ENCODE results near the gene REEP6. TPM values are rescaled to one million over a fixed set of nuclear protein-coding genes. Genes with fewer than 3 reads are reported as not detected.
"Not testable (repeated sequence)": the region's sequence is repeated elsewhere in the genome, so short reads cannot be mapped to it uniquely, and the experiment has no call there.

The REEP6 gene
- total RNA-seq, 1 experiment from 2014 or later = 5.2 TPM

DNA sequence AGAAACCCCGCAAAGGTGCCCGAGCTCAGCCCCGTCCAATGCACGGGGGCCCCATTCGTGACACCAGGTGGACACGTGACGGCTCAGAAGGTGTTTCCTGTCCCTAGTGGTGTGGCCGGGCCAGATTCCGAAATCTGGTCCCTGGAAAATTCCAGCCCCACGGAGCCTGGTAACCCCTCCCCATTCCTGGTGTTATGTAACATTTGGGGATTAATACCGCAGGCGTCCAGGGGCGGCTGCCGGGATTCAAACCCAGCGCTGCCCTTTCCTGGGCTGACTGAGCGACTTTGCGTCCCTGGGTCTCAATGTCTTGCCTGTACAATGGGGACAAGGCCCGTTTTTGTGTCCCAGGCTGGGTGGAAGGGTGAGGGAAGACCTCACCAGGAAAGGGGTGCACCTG lies 31.9 kb downstream of the REEP6 start:
- DNase-seq (ENCODE audit: low read depth) = no peak

DNA sequence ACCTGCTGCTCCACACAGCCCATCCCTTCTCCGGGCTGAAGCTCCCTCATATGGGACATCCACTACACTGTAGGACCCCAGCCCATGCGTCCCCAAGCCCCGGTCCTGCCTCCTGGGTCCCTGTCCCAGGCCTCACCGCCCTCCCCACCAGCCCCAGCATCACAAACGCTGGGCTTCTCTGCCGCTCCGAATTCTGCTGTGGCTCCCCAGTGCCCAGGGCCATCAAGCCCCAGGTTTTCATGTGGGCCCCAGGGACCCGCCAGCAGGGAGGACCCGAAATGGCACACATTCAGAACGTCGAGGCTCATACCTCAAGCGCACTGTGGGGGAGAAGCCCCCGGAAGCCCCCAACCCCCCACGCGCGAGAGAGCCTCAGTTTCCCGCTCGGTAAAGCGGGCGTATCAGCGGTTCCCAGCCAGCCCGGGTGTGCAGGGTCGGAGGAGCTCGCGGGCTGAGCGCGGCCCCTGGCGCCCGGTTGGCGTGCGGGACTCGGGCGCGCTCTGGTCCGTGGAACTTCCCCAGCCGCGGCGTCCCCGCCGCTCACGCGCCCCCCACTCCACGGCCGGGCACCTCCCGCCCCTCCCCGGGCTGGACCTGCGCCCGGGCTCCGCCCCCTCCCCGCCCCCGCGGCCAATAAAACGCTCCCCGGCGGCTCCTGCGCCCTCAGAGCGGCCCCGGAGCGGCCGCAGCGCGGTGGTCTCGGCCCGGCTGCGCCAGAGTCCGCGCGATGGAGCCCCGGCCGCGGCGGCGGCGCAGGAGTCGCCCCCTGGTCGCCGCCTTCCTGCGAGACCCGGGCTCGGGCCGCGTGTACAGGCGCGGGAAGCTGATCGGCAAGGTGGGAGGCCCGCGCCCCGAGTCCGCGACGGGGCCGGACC lies 32.7 kb downstream of the REEP6 start, which contains the start of gene PLK5:
TSS of gene PLK5 (plus strand) at position 666 of the 875 bp plus-strand sequence. CDS start 2,920 bp downstream, outside the sequence.
- DNase-seq (ENCODE audit: low read depth) = no peak

DNA sequence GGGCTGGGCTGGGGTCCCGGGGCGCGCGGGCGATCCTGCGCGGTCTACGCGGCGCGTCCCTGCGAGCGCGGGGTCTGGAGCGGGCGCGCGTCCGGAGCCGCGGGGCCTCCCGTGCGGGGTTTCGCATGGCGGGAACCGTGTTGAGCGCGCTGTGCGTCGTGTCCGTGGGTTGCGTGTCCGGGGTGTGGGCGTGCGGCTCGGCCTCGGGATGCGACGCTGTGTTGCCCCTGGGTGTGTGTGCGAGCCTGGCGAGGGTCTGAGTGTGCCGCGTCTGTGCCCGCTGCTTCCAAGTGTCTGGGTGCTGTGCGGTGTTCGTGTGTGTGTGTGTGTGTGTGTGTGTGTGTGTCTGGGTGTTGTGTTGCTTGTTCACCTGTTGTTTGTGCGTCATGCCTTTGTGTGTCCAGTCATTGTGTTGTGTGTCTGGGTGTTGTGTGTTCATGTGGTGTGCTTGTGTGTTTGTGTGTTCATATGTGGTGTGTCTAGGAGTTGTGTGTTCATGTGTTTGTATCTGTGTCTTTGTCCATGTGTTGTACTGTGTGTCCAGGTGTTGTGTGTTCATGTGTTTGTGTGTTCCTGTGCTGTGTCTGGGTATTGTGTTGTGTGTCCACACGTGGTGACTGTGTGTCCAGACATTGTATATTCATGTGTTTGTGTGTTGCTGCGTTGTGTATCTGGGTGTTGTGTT lies 33.4 kb downstream of the REEP6 start:
- DNase-seq (ENCODE audit: low read depth) = no peak

DNA sequence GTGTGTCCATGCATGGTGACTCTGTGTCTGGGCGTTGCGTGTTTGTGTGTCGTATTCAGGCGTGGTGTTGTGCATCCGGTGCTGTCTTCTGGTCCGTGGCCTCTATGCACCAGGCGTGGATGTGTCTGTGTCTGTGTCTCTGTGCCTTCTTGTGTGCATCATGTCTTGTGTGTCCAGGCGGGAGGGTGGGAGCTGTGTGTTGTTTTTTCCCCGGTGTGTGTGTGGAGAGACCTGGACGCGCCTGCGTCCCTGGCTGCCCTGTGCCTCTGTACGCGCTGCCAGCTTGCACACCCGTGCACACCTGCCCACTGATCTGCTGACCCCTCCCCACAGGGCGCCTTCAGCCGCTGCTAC lies 34.0 kb downstream of the REEP6 start:
- DNase-seq (ENCODE audit: low read depth) = no peak

DNA sequence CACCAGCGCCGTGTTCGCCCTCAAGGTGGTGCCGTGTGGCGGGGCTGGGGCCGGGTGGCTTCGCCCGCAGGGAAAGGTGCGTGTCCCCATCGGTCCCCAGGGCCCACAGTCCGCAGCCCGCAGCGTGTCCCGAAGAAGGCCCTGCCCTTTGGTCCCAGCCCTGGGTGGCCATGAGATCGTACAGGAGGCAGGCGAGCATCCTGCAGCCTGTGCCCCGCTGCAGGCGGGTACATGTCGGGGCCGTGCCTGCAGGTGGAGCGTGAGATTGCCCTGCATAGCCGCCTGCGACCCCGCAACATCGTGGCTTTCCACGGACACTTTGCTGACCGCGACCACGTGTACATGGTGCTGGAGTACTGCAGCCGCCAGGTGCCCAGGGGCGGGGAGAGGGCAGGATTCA lies 34.4 kb downstream of the REEP6 start:
- DNase-seq (ENCODE audit: low read depth) = no peak

DNA sequence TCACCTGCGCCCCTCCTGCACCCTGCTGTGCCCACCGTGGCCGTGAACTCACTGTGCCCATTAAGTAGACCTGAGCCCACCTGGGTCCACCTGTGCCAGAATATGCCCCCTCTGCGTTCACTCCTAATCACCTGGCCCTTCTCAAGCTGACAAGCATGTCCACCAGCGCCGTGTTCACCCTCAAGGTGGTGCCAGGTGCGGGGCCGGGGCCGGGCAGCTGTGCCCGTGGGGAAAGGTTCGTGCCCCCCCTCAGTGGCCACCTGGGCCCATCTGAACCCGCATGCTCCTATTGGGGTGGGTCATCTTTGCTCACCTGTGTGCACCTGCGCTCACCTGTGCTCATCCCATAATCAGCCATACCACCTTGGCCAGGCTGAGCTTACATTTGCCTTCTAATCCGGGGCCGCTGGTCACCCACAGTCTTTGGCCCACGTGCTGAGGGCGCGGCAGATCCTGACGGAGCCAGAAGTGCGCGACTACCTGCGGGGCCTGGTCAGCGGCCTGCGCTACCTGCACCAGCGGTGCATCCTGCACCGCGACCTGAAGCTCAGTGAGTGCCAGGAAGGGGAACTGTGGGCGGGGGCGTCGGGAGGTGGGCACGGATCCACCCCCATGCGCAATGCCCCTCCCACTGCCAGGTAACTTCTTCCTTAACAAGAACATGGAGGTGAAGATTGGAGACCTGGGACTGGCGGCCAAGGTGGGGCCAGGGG lies 35.2 kb downstream of the REEP6 start:
- DNase-seq (ENCODE audit: low read depth) = no peak

DNA sequence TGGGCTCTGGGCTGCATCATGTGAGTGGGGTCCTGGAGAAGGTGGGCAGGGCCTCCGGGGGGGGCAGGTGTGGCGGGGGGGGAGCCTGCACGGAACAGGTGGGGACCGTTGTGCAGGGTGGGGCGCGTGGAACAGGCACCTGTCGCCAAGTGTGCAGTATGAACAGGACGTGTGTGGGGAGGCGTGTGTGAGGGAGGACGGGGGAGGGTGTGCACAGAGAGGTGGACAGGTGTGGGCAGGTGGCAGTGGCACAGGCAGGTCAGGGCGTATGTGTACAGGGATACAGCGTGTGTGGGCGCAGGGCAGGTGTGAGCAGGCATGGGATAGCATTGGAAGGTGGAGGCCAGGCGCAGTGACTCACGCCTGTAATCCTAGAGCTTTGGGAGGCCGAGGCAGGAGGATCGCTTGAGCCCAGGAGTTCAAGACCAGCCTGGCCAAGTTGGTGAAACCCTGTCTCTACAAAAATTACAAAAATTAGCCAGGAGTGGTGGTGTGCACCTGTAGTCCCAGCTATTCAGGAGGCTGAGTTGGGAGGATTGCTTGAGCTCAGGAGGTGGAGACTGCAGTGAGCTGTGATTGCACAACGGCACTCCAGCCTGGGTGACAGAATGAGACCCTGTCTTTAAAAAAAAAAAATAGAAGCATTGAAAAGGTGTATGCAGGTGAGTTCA lies 36.1 kb downstream of the REEP6 start:
- no peak for DNase-seq (ENCODE audit: low read depth)

DNA sequence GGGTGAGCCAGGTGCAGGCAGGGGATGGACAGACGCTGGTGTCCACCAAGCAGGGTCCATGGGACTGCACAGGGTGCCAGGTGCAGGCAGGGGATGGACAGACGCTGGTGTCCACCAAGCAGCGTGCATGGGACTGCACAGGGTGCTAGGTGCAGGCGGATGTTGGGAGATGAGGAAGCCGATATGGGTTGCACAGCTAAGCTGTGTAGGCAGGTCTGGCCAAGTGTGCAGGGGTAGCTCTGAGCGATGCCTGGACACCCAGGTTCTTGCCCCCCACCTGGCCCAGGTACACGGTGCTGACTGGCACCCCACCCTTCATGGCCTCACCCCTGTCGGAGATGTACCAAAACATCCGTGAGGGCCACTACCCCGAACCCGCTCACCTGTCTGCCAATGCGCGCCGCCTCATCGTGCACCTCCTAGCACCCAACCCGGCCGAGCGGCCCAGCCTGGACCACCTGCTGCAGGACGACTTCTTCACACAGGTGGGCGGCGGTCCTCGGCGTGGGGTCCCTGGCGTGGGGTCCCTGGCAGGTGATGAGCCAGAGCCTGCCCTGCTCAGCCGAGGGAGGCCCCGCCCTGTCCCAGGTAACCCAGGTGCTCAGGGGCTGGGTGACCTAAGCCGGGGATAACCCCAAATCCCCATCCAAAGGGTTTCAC lies 36.8 kb downstream of the REEP6 start:
- no peak for DNase-seq (ENCODE audit: low read depth)

DNA sequence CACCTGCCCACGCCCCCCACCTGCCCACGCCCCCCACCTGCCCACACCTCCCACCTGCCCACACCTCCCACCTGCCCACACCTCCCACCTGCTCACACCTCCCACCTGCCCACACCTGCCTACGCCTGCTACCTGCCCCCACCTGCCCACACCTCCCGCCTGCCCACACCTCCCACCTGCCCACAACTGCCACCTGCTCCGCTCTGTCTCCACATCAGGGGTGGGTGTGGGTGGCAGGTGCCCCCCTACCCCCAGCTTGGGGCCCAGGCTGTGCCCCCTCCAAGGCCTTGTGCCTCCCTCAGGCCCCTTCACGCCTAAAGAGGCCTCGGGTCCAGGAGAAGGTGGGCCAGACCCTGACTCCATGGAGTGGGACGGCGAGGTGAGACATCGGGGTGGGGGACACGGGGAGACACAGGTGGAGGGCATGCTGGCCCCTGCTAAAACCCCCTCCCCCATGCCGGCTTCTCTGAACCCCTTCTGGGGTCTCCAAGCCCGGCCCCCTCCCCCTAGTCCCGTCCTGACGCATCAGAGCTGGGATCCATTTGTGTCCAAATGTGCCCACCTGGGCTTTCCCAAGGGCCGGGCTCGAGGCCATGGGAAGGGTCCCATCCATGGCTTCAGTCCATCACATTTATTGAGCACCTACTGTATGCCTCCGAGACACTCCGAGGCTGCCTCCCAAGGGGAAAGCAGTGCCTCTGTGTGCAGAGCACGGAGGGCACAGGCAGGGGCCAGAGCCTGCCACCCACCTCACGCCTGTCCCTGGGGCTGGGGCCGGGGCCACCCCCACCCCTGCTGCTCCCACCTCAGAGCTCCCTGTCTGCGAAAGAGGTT lies 37.8 kb downstream of the REEP6 start:
- no peak for DNase-seq (ENCODE audit: low read depth)

DNA sequence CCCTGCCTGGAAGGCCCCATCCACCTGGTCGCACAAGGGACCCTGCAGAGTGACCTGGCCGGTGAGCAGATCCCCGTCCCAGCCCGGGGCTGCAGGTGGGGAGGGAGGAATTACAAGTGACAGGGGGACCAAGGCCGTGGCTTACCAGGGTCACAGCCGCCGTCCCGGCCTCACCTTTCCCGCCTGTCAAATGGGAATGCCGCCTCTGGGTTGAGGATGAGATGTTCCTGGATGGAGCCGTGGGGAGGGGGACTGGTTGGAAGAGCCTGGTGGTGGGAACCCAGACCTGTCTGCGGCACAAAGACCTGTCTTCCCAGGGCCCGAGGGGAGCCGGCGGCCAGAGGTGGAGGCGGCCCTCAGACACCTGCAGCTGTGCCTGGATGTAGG lies 38.4 kb downstream of the REEP6 start:
- DNase-seq (ENCODE audit: low read depth) = no peak

DNA sequence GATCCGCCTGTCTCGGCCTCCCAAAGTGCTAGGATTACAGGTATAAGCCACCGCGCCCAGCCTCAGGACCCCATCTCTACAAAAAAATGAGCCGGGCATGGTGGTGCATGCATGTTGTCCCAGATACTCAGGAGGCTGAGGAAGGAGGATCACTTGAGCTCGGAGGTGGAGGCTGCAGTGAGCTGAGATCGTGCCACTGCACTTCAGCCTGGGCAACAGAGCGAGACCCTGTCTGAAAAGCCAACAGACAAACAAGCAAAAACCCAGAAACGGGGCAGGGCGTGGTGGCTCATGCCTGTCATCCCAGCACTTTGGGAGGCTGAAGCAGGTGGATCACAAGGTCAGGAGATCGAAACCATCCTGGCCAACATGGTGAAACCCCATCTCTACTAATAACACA lies 39.9 kb downstream of the REEP6 start:
- not testable (repeated sequence) for DNase-seq (ENCODE audit: low read depth)

DNA sequence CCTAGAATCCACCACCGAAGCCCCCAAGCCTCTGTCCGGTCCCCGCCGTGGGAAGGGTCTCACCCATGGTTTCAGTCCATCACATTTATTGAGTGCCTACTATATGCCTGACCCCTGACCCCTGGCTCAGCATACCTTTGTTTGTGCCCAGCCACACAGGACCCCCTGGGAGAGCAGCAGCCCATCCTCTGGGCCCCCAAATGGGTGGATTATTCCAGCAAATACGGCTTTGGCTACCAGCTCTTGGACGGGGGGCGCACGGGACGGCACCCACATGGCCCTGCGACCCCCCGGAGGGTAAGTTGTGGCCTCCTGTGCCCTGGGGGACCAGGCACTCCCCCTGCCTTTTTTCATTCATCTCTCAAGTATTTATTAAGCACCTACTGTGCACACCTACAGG lies 40.6 kb downstream of the REEP6 start:
- DNase-seq (ENCODE audit: low read depth) = no peak

DNA sequence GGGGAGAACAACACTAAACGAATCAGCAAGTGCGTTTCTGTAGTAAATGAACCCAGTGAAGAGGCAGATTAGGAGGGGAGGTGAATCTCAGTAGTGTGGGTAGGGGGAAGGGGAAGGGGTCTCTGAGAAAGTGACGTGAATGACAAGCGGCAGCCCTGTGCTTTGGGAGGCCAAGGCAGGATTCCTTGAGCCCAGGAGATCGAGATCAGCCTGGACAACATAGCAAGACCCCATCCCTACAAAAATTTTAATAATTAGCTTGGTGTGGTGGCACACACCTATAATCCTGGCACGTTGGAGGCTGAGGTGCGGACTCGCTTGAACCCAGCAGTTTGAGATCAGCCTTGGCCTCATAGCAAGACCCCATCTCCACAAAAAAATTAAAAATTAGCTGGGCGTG lies 41.0 kb downstream of the REEP6 start:
- no peak for DNase-seq (ENCODE audit: low read depth)

DNA sequence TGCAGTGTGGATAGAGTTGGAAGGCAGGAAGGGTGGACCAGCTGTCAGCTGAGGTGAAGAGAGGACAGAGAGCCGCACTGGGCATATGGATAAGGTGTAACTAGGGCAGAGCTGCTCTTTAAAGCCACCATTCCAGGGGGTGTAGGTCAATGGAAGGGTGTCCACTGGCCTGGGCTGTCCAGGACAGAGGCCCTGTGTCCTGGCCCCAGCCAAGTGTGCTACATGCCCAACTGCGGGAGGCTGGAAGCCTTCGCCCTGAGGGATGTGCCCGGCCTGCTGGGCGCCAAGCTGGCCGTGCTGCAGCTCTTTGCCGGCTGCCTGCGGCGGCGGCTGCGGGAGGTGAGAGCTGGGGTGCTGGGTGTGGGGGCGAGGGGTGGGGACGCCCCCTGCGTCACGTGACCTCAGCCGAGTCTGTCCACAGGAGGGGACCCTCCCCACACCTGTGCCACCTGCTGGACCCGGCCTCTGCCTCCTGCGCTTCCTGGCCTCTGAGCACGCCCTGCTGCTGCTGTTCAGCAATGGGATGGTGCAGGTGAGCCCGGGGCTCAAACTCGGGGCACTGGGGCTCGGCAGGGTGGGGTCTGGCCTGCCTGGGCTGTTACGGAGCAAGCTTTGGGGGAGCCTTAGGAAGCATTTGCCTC lies 42.6 kb downstream of the REEP6 start:
- no peak for DNase-seq (ENCODE audit: low read depth)

DNA sequence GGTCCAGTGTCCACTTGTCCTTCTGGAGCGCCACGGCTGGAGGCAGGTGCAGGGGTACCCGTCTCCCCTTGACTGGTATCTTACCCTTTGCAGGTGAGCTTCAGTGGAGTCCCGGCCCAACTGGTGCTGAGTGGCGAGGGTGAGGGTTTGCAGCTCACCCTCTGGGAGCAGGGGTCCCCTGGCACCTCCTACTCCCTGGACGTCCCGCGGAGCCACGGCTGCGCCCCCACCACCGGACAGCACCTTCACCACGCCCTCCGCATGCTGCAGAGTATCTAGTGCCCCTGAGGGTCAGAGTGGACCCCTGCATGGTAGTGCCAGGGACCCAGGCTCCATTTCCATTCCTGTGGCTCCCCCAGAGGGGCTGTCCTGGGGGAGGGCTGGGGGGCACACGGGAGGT lies 44.0 kb downstream of the REEP6 start:
- no peak for DNase-seq (ENCODE audit: low read depth)

DNA sequence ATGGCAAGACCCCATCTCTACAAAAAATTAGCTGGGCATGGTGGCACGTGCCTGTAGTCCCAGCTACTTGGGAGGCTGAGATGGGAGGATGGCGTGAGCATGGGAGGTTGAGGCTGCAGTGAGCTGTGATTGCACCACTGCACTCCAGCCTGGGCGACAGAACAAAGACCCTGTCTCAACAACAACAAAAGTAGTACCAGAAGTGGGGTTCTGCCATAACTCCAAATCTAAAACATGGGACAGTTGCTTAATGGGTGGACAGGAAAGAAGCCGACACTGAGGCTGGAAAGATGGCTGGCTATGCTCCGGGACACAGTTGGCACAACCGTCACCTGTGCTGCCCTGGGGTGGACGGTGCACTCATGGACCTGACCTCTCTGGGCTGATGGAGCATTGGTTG lies 44.7 kb downstream of the REEP6 start:
- DNase-seq (ENCODE audit: low read depth) = not testable (repeated sequence)

DNA sequence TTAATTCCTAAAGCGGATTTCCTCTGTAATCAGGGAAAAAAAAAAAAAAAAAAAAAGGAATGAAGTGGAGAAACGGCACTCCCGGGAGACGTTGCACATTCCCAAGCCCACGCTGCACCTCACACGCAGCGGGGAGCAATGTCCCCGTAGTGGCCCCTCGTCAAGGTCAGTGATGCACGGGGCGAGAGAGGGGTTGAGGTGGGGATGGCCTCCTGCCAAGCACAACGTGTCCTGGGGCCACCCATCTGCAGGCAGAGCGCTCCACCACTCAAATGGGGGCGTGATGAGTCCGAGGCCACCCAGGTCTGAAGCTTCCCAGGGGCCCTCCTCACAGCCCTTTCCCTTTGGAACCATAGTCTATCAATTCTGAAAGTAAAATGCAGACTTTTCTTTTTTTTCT lies 48.0 kb downstream of the REEP6 start:
- DNase-seq (ENCODE audit: low read depth) = no peak

DNA sequence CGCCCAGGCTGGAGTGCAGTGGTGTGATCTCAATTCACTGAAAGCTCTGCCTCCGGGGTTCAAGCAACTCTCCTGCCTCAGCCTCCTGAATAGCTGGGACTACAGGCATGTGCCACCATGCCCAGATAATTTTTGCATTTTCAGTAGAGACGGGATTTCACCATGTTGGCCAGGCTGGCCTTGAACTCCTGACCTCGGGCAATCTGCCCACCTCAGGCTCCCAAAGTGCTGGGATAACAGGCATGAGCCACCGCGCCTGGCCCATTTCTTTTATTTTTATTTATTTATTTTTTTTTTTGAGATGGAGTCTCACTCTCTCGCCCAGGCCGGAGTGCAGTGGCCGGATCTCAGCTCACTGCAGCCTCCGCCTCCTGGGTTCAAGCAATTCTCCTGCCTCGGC lies 48.8 kb downstream of the REEP6 start:
- DNase-seq (ENCODE audit: low read depth) = not testable (repeated sequence)

DNA sequence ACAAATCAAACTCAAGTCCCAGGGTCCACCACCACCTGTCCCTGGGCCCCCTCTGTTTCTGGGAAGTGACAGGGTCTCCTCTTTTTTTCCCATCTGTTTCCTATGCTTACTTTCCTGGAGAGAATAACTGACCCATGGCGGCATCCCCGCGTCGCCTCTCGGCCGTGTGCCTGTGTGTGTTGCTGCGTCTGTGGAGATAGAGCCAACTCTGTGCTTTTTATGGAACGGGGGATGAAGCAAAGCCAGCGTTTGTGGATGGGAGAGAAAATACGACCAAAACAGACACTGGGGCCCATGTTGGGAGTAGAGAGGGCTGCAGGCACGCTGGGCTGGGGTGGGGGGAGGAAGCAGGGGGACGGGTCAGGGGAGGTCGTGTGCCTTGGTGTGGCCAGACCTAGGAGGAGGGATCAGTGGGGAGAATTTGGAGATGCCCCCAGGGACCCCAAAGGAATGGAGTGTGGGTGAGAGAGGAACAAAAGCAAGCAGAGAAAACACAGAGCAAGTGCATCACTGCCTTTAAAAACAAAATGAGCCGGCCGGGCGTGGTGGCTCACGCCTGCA lies 49.5 kb downstream of the REEP6 start:
- no peak for DNase-seq (ENCODE audit: low read depth)
